GM13976 (cell line): Measurements from ENCODE around the gene MAML2.

Source experiments
- DNase-seq: peaks from one replicate; pipeline ENCODE4 v3.0.0; 2012; ENCODE audit warnings: low spot score
- CTCF ChIP-seq: IDR thresholded peaks from 2 replicates; pipeline ENCODE4 v1.5.1; 2012; ENCODE audit warnings: borderline replicate concordance, mild to moderate bottlenecking; ENCODE audit not compliant: insufficient read depth; ENCODE audit errors: extremely low read depth, missing control alignments, control extremely low read depth
- in situ Hi-C: fragments of 300-500 bp; cut with MboI; formaldehyde crosslinking; loops from one replicate; pipeline ENCODE4 v1.12.0; 2022; ENCODE audit warnings: low sequenced_read_pairs, mixed read lengths, inconsistent platforms; ENCODE audit not compliant: unreplicated experiment

The MAML2 gene

GRCh38 chr11:96254087-96254486, 88.9 kb downstream of the MAML2 start:
- peak; percentile 63 for DNase-seq
- in situ Hi-C loops, result no loop called here
- no peak for TF ChIP-seq CTCF

- no peak for DNase-seq
- TF ChIP-seq CTCF, result no peak
- in situ Hi-C loops, result no loop called here
Observed at GRCh38 chr11:96246718-96247552, 96.1 kb downstream of the MAML2 start.

GRCh38 chr11:96242971-96243647, 99.9 kb downstream of the MAML2 start:
- in situ Hi-C loops, result no loop called here
- peak; percentile 87 for DNase-seq

GRCh38 chr11:96242191-96242847, 100.7 kb downstream of the MAML2 start:
- in situ Hi-C loops, result no loop called here
- DNase-seq, result no peak
- no peak for TF ChIP-seq CTCF

More at GRCh38 chr11:96242971-96243647, 99.9 kb downstream of the MAML2 start:
- TF ChIP-seq CTCF, result no peak

GRCh38 chr11:96241331-96241841, 101.6 kb downstream of the MAML2 start:
- no peak for DNase-seq
- in situ Hi-C loops, result no loop called here
- TF ChIP-seq CTCF, result no peak

- in situ Hi-C loops, result no loop called here
- no peak for TF ChIP-seq CTCF
- no peak for DNase-seq
Observed at GRCh38 chr11:96238563-96239135, 104.3 kb downstream of the MAML2 start.
